Activated T-helper 9 cell treated with anti-CD3 and anti-CD28 coated beads, Interleukin-2, amount 50 U/mL, for 16 hours (primary cell): ENCODE measurements around the gene CENPC.
"Not testable (repeated sequence)": the region's sequence is repeated elsewhere in the genome, so short reads cannot be mapped to it uniquely, and the experiment has no call there.

Source experiments
- DNase-seq: peaks from one replicate; pipeline ENCODE4 v3.0.0-alpha.2; 2020; ENCODE audit warnings: low read depth

CENPC gene

GRCh38 chr4:67545199-67546003 is at the start of gene CENPC:
Gene CENPC (minus strand): TSS chr4:67545503. CDS start chr4:67545355, 148 bp downstream.
- DNase-seq = peak; percentile 86

GRCh38 chr4:67593741-67594175 is 48.5 kb upstream of the CENPC start:
- no peak for DNase-seq

GRCh38 chr4:67587156-67587555 is 41.9 kb upstream of the CENPC start:
- no peak for DNase-seq

GRCh38 chr4:67584496-67584895 is 39.2 kb upstream of the CENPC start:
- no peak for DNase-seq

- DNase-seq = no peak
These were observed 36.6 kb upstream of the CENPC start for GRCh38 chr4:67581913-67582312.

GRCh38 chr4:67581208-67581857 is 36.0 kb upstream of the CENPC start:
- no peak for DNase-seq

- no peak for DNase-seq
These were observed 35.3 kb upstream of the CENPC start for GRCh38 chr4:67580577-67580976.

GRCh38 chr4:67576538-67576937 is 31.2 kb upstream of the CENPC start:
- no peak for DNase-seq

GRCh38 chr4:67576059-67576466 is 30.8 kb upstream of the CENPC start:
- DNase-seq = no peak

GRCh38 chr4:67575232-67576058 is 30.1 kb upstream of the CENPC start:
- DNase-seq = no peak

GRCh38 chr4:67573193-67573592 is 27.9 kb upstream of the CENPC start:
- no peak for DNase-seq

GRCh38 chr4:67571975-67572374 is 26.7 kb upstream of the CENPC start:
- DNase-seq = no peak

- no peak for DNase-seq
These were observed 25.2 kb upstream of the CENPC start for GRCh38 chr4:67570537-67570936.

GRCh38 chr4:67568820-67569219 is 23.5 kb upstream of the CENPC start:
- no peak for DNase-seq

- DNase-seq = no peak
These were observed 21.0 kb upstream of the CENPC start for GRCh38 chr4:67566335-67566734.

- no peak for DNase-seq
These were observed 20.0 kb upstream of the CENPC start for GRCh38 chr4:67565284-67565683.

GRCh38 chr4:67558493-67558892 is 13.2 kb upstream of the CENPC start, which contains the start of gene STAP1:
Gene STAP1 (plus strand): TSS chr4:67558727. CDS start chr4:67558810, 83 bp downstream.
- no peak for DNase-seq

- no peak for DNase-seq
These were observed 11.1 kb upstream of the CENPC start for GRCh38 chr4:67556436-67556835.

GRCh38 chr4:67555447-67555846 is 10.1 kb upstream of the CENPC start:
- no peak for DNase-seq

- no peak for DNase-seq
These were observed 8.8 kb upstream of the CENPC start for GRCh38 chr4:67554096-67554495.

GRCh38 chr4:67552146-67552792 is 7.0 kb upstream of the CENPC start:
- DNase-seq = not testable (repeated sequence)

- no peak for DNase-seq
These were observed 5.6 kb upstream of the CENPC start for GRCh38 chr4:67550857-67551256.
